Mucosa of stomach (tissue), 1 donor: Measurements from ENCODE around the gene MICAL3.

Experiments
- H3K27me3 ChIP-seq: one replicate; pipeline ENCODE4 v1.7.0; 2013; ENCODE audit warnings: mild to moderate bottlenecking, low read length; ENCODE audit not compliant: control insufficient read depth, insufficient read depth
- H3K36me3 ChIP-seq: one replicate; pipeline ENCODE4 v1.7.0; 2013; ENCODE audit warnings: low read length; ENCODE audit not compliant: control insufficient read depth, insufficient read depth
- H3K4me1 ChIP-seq: one replicate; pipeline ENCODE4 v1.7.0; 2013; ENCODE audit warnings: mild to moderate bottlenecking, low read length; ENCODE audit not compliant: control insufficient read depth, insufficient read depth
- H3K4me3 ChIP-seq: one replicate; pipeline ENCODE4 v1.7.0; 2013; ENCODE audit warnings: low read length
- H3K9ac ChIP-seq: one replicate; pipeline ENCODE4 v1.7.0; 2013; ENCODE audit warnings: mild to moderate bottlenecking, low read length, moderate library complexity
- H3K9me3 ChIP-seq: one replicate; pipeline ENCODE4 v1.7.0; 2013; ENCODE audit warnings: mild to moderate bottlenecking, low read length, moderate library complexity; ENCODE audit not compliant: control insufficient read depth
- donor health status: Pancreatic carcinoma.

Gene MICAL3

DNA sequence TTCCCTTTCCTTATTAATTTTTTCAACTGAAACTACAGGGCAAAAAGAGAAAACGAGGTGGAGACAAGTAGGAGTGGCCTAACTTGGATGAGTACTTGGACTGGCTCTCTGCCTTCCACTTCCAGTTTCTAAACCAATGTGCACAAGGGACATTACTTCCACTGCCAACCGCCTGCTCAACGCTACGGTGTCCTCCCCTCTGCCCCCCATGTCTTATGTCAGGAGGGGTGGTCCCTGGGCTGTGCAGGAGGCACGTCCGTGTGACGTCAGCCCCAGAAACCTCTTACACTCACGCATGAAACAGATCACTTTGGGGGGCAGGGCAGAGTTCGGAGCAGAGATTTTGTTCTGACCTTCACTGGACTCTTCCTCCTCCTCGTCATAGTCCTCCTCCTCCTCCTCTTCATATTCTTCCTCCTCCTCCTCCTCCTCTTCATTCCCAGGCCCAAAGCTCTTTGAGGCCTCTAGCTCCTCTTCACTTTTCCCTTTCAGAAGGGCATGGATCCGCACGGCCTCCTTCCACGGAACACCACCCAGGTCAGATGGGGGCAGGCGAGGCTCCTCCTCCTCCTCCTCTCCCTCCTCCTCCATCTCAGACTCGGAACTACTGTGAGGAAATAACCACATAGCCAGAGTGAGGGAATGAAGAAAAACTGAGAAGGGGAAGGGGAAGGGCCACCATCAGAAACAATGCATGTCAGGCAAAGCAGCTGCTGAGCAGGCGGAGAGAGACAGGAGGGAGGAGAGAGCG, 192.7 kb downstream of the MICAL3 start:
- Histone ChIP-seq H3K4me1 (peaks cover 11% of the 10 kb centered on the region), H3K36me3 (no peaks in the 10 kb centered on the region), H3K27me3 (no peaks in the 10 kb centered on the region), H3K9me3 (no peaks in the 10 kb centered on the region), H3K4me3 (no peak overlapping the region), H3K9ac (no peak overlapping the region)

DNA sequence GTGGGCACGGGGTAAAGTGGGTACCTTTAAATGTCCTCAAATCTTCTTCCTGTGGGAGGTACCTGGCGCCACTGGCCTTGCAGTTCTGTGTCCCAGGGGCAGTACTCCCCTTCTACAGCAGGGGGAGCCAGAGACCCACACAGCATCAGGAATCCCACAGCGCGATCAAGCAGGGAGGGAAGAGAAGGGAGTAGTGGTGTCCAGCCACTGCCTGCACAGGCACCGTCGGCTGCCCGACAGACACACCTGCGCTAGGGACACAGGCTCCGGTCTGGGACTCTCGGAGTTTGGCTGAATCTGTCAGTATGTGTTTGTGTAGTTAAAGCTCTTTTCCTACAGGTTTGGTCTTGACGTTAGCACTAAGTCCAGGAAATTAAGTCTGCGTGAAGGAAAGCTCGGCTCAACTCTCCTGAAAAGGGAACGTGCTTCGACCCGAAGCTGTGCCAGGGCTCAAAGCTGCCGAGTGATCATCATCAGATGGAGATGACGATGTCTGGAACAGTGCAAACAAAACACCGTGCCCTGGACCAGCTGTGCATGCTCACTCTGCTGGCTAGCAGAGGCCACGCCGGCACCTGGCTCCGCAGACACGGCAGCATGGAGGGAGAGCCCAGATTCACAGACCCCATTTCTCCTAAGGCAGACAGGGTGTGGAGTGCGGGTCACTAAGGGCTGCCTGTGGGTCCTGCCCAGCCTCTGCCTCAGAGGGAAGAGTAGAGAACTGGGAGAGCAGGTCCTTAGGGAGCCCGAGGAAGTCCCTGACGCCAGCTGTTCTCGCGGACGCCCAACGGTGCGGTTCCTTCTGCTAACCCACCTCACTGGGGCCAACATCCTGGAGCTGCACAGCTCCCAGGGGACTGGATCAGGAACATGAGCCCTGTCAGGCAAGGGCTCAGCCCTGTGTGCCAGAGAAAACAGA, 194.1 kb downstream of the MICAL3 start:
- no peak overlapping the region for H3K9ac ChIP-seq
- H3K4me3 ChIP-seq: no peak overlapping the region
- no peaks in the 10 kb centered on the region for H3K9me3 ChIP-seq
- H3K4me1 ChIP-seq: peaks cover 11% of the 10 kb centered on the region
- no peaks in the 10 kb centered on the region for H3K36me3 ChIP-seq
- H3K27me3 ChIP-seq: no peaks in the 10 kb centered on the region

DNA sequence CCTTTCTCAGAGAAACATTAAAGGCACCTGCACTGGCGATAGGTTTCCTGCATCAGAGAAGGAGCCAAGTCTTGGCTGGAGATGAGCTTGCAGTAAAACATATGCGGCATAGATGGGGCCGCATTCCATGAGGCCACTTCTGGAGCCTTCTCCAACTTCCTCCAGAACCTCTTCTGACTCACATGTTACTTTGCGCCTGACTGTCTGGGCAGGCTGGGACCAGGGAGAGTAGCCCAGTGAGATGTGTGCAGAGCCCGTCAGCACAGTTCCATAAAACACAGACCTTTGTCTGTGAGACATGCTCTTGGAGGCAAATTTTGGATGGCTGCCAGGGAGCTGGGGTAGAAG, 194.7 kb downstream of the MICAL3 start:
- no peak overlapping the region for H3K9ac ChIP-seq
- no peak overlapping the region for H3K4me3 ChIP-seq
- H3K9me3 ChIP-seq: no peaks in the 10 kb centered on the region
- H3K36me3 ChIP-seq: no peaks in the 10 kb centered on the region
- H3K27me3 ChIP-seq: no peaks in the 10 kb centered on the region
- H3K4me1 ChIP-seq: peaks cover 11% of the 10 kb centered on the region

- Histone ChIP-seq H3K9me3 (no peaks in the 10 kb centered on the region), H3K4me3 (no peak overlapping the region), H3K4me1 (peaks cover 11% of the 10 kb centered on the region), H3K27me3 (no peaks in the 10 kb centered on the region), H3K9ac (no peak overlapping the region), H3K36me3 (no peaks in the 10 kb centered on the region)
These were observed 195.8 kb downstream of the MICAL3 start for GRCh38 chr22:17828502-17829080.

- Histone ChIP-seq H3K9ac (no peak overlapping the region), H3K36me3 (no peaks in the 10 kb centered on the region), H3K4me1 (peaks cover 11% of the 10 kb centered on the region), H3K4me3 (no peak overlapping the region), H3K9me3 (no peaks in the 10 kb centered on the region), H3K27me3 (no peaks in the 10 kb centered on the region)
These were observed 196.9 kb downstream of the MICAL3 start for GRCh38 chr22:17827466-17827865.

DNA sequence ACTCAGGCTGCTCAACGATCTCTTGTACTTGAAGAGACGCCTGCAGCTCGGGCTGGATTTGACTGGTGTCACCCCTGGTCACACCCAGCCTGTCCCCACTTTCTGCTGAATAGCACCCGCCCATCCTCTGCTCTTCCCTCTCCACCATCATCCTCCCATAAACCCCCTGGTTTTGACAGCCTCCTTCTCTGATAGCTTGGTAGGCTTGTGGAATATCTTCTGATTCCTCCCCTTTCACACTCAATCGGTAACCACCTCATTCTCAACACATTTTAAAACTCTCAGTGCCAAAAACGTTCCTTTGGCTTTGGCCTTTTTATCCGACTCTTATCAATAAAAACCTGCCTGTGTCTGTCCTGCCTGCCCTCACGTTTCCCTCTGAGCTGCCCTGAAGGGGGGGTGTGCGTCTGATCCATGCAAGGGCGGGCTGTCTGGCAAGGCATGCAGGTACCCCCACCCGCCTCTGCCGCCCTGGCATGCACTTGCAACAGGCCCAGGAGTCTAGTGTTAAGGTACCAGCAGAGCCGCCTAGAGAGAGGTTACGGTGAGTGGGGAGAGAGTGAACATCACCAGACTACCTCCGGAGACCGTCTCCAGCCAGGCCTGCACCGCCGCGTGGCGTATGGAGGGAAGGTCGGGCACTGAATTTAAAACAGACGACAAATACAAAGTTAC, 198.3 kb downstream of the MICAL3 start:
- no peaks in the 10 kb centered on the region for H3K9me3 ChIP-seq
- H3K27me3 ChIP-seq: no peaks in the 10 kb centered on the region
- H3K9ac ChIP-seq: no peak overlapping the region
- H3K36me3 ChIP-seq: peaks cover 5% of the 10 kb centered on the region
- no peak overlapping the region for H3K4me3 ChIP-seq
- peaks cover 11% of the 10 kb centered on the region for H3K4me1 ChIP-seq

- no peak overlapping the region for H3K9ac ChIP-seq
- no peaks in the 10 kb centered on the region for H3K4me1 ChIP-seq
- H3K9me3 ChIP-seq: no peaks in the 10 kb centered on the region
- no peak overlapping the region for H3K4me3 ChIP-seq
- no peaks in the 10 kb centered on the region for H3K27me3 ChIP-seq
- peaks cover 5% of the 10 kb centered on the region for H3K36me3 ChIP-seq
These were observed 199.9 kb downstream of the MICAL3 start for GRCh38 chr22:17824457-17824856.

DNA sequence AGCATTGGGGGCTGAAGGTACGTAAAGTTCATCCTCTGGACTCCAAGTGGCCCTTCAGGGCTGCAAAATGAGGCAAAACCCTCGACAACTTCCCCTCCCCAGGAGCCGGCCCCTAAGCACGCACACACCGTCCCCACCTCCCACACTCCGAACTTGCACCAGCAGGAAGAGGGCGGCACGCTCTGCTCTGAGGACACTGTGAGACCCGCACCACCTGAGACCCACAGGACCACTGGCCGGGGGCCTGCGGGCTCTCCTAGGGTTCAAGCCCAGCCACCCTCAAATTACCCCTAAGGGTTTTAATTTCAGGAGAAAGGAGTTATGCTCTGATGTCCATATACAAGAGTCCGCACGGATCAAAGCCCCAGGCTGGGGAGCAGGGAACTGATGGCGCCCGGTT, 200.4 kb downstream of the MICAL3 start:
- Histone ChIP-seq H3K4me3 (no peak overlapping the region), H3K27me3 (no peaks in the 10 kb centered on the region), H3K36me3 (peaks cover 5% of the 10 kb centered on the region), H3K9me3 (no peaks in the 10 kb centered on the region), H3K4me1 (no peaks in the 10 kb centered on the region), H3K9ac (no peak overlapping the region)

DNA sequence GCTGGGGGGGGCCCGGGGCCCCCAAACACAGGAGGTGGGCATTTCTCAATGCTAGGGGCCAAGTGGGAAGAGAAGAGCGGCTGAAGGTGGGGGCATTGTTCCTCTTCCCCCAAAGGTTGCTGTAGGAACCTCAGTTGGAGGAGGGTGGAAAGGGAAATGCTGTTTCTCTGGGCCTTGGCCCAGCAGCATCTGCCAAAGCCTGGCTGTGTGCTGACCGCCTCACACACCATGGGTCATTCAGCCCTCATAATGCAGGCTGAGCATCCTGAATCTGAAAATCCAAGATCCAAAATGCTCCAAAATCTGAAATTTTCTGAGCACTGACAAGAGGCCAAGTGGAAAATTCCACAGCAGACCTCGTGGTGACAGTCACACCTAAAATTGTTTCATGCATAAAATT, 201.1 kb downstream of the MICAL3 start:
- H3K27me3 ChIP-seq: no peaks in the 10 kb centered on the region
- H3K9ac ChIP-seq: no peak overlapping the region
- H3K9me3 ChIP-seq: no peaks in the 10 kb centered on the region
- no peak overlapping the region for H3K4me3 ChIP-seq
- peaks cover 5% of the 10 kb centered on the region for H3K36me3 ChIP-seq
- no peaks in the 10 kb centered on the region for H3K4me1 ChIP-seq

DNA sequence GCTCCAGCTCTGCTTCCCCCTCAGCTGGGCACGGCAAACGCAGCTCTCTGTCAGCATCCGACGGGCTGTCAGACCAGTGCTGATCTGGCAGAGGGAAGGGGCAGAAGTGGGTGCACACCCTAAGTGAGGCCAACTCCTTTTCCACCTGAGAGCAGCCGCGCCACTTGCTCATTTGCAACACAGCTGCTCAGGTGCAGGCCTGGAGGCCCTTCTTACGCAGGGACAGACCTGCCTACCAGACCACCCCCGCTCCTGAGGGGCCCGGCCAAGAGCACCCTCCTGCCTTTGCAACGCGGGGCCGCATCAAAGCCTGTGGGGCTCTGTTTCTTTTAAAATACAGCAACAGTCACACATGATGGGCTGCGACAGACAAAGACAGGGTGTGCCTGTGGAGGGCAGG, 202.3 kb downstream of the MICAL3 start:
- Histone ChIP-seq H3K9me3 (no peaks in the 10 kb centered on the region), H3K36me3 (peaks cover 5% of the 10 kb centered on the region), H3K4me3 (no peak overlapping the region), H3K27me3 (no peaks in the 10 kb centered on the region), H3K4me1 (no peaks in the 10 kb centered on the region), H3K9ac (no peak overlapping the region)

DNA sequence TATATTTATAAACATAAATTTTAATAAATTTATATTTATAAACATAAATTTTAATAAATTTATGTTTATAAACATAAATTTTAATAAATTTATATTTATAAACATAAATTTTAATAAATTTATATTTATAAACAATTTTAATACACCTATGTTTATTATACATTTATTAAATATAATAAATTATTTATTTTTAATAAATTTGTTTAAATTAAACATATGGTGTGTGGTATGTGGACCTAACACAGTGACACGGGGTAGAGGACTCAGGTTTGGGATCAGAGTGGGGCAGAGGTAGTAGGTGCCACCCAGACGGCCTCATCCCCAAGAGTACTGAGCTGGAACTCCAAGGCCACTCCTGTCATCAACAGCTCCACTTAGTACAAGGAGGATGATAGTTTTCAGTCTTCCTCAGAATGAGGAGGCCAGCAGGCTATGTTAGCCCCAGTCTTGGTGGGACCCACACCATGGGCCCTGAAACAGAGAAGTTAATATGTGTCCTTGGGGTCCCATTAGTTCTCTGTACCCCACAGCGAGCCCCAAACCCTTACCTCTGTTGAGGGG, 203.4 kb downstream of the MICAL3 start:
- H3K36me3 ChIP-seq: peaks cover 5% of the 10 kb centered on the region

More for the DNA sequence above, 203.4 kb downstream of the MICAL3 start:
- no peak overlapping the region for H3K4me3 ChIP-seq
- H3K27me3 ChIP-seq: no peaks in the 10 kb centered on the region
- H3K9ac ChIP-seq: no peak overlapping the region
- no peaks in the 10 kb centered on the region for H3K9me3 ChIP-seq
- no peaks in the 10 kb centered on the region for H3K4me1 ChIP-seq
